AG04449 (cell line): ENCODE data around the gene SEZ6.

ENCODE experiments used
- CTCF ChIA-PET: fragments of 350-600 bp; formaldehyde crosslinking; extraction: SDS; loops from one replicate; lab custom pipeline; 2021; ENCODE audit warnings: antibody characterized with exemption; lab: Yijun Ruan, JAX
- POLR2A ChIA-PET: fragments of 400-600, 350-600 bp; formaldehyde crosslinking; extraction: SDS; loops from one replicate; lab custom pipeline; 2020; ENCODE audit warnings: antibody characterized with exemption, inconsistent platforms; lab: Yijun Ruan, JAX
- DNase-seq: peaks from one replicate; pipeline ENCODE4 v3.0.0-alpha.2; 2010; ENCODE audit warnings: low read depth, low spot score
- H3K4me3 ChIP-seq: 2 replicates; pipeline ENCODE4 v1.5.1; 2011; ENCODE audit warnings: low read depth, mild to moderate bottlenecking, control low read depth, low read length
- TF ChIP-seq, protein P1 (sequence below): IDR thresholded peaks from one replicate; pipeline ENCODE4 v1.5.1; 2011; ENCODE audit warnings: mild to moderate bottlenecking, moderate library complexity, low read length, control low read depth, inconsistent platforms; ENCODE audit not compliant: insufficient read depth; ENCODE audit errors: missing control alignments

Gene SEZ6

DNA sequence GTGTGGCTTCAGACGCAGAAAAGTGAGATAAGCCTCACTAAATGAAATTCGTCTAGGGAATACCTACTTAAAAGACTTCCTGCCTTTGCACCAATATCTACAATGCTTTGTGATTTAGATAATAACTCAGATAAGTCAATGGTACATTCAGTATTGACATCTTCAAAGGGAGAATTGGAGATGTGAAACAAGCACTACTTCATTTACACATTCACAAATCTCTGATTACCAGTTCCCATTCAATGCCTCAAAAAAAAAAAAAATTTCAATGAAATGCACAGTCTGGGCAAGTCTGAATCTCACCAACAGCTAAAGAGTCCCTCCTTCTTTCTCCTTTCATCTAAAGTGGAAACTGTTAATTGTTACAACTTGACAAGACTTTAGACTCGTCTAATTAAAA, 58.2 kb downstream of the SEZ6 start:
- POLR2A ChIA-PET, result interaction anchor here (0.6 kb wide), 1 partner anchor 193 kb away, joined by 3 read pairs; no protein-coding TSS in a partner anchor
- TF ChIP-seq, protein P1, sequence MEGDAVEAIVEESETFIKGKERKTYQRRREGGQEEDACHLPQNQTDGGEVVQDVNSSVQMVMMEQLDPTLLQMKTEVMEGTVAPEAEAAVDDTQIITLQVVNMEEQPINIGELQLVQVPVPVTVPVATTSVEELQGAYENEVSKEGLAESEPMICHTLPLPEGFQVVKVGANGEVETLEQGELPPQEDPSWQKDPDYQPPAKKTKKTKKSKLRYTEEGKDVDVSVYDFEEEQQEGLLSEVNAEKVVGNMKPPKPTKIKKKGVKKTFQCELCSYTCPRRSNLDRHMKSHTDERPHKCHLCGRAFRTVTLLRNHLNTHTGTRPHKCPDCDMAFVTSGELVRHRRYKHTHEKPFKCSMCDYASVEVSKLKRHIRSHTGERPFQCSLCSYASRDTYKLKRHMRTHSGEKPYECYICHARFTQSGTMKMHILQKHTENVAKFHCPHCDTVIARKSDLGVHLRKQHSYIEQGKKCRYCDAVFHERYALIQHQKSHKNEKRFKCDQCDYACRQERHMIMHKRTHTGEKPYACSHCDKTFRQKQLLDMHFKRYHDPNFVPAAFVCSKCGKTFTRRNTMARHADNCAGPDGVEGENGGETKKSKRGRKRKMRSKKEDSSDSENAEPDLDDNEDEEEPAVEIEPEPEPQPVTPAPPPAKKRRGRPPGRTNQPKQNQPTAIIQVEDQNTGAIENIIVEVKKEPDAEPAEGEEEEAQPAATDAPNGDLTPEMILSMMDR, result no peak
- CTCF ChIA-PET, result interaction anchor here (1.0 to 19.7 kb wide), 4 partner anchors 12 to 221 kb away, joined by 3 to 1065 read pairs (median 22); partner anchors contain the start of genes NEK8 and TLCD1
- DNase-seq, result no peak
- H3K4me3 ChIP-seq, result peak overlapping the region; percentile 89

DNA sequence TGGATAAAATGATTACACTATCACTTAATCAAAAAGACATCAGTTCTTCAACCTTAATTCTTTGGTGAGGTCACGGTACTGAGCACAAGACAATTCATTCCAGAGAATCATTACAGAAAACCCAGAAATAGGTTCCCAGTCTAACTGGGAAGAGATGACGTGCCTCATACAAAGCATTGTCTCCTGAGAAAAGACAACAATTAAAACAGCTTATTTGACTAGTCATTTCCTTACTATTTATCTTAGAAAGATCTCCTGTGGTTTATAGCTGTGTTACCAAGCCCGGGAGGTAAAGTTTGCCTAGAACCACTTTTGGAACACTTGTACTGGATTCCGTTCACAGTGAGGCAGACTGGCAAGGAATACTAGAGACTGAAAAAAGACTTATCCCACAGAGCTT, 59.6 kb downstream of the SEZ6 start:
- no peak for DNase-seq
- TF ChIP-seq, protein P1, result no peak
- peak overlapping the region; percentile 18 for H3K4me3 ChIP-seq
- ChIA-PET POLR2A (interaction anchor here (1.1 kb wide), 1 partner anchor 220 kb away, joined by 3 read pairs; the partner anchor contains the start of gene TLCD1), CTCF (interaction anchor here (0.6 to 2.6 kb wide), 8 partner anchors 10 to 219 kb away, joined by 3 to 15 read pairs (median 4); partner anchors contain the start of gene TLCD1)

DNA sequence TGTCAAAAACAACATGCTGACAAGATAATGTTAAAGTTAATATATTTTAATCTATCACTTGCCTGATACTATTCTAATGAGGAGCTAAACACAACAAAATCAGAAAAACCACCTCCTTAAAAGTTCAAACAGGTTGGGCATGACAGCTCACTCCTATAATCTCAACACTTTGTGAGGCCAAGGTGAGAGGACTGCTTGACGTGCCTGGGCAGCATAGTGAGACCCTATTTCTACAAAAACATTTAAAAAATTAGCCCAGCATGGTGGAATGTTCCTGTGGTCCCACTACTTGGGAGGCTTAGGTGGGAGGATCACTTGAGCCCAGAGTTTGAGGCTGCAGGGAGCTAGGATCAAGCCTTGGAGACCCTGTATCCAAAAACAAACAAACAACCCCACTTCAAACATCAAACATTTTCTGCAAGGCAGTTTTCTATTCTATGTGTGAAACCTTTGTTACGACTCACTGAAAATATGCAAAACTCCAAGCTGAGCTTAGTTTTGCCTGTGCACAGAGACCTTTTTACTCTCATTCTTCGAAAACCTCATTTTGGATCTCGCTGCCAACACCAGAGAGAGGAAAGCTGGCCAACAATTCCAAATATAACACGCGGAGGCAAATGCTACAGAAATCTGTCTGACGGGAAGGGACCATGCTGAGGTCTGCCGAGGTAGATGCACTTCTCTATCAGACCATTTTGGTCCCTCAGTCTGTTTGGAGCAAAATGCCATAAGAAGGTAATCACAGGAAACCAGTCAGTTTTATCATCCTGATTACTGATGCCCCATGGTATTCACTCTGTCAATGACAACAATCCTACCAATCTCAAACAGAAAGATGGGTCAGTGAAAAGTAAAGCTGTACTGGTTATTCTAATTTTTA, 60.7 kb downstream of the SEZ6 start:
- H3K4me3 ChIP-seq, result no peak overlapping the region
- DNase-seq, result no peak
- ChIA-PET CTCF (interaction anchor here (0.9 to 2.6 kb wide), 11 partner anchors 10 to 218 kb away, joined by 3 to 15 read pairs (median 5); partner anchors contain the start of gene TLCD1), POLR2A (interaction anchor here (0.6 to 1.2 kb wide), 2 partner anchors 34 to 219 kb away, joined by 3 to 4 read pairs; partner anchors contain the start of gene TLCD1)
- TF ChIP-seq, protein P1, result no peak

DNA sequence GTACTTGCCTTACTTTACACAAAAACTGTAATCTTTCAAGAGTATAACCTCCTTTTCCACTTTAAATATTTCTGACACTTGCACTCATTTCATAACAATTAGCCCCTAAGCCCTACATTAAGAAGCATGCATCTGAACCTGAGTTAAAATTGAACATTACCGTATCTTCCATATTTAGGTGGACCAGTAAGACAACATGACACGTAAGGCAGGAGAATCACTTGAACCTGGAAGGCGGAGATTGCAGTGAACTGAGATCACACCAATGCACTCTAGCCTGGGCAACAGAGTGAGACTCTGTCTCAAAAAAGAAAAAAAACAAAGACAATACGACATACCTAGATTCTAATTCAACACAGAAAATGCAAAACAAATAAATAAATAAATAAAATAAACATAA, 61.5 kb downstream of the SEZ6 start:
- no peak overlapping the region for H3K4me3 ChIP-seq
- no peak for DNase-seq
- TF ChIP-seq, protein P1, result no peak
- CTCF ChIA-PET, result interaction anchor here (0.8 to 2.8 kb wide), 10 partner anchors 14 to 217 kb away, joined by 3 to 15 read pairs (median 4); partner anchors contain the start of gene TLCD1
- POLR2A ChIA-PET, result interaction anchor here (1.2 kb wide), 1 partner anchor 218 kb away, joined by 3 read pairs; the partner anchor contains the start of gene TLCD1

DNA sequence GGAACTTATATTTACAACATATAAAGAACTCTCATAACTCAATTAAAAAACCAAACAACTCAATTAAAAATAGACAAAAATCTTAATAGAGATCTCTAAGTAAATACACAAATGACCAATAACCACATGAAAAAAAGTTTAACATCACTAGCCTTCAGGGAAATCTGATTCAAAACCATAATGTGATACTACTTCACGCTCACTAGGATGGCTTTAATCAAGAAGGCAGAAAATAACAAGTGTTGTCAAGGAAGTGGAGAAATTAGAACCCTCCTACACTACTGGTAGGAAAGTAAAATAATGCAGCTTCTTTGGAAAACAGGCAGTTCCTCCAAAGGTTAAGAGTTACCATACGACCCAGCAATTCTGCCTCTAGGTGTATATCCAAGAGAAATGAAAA, 62.9 kb downstream of the SEZ6 start:
- POLR2A ChIA-PET, result no interaction called here
- CTCF ChIA-PET, result interaction anchor here (1.2 to 2.8 kb wide), 6 partner anchors 10 to 179 kb away, joined by 4 to 15 read pairs (median 4); no protein-coding TSS in a partner anchor
- no peak overlapping the region for H3K4me3 ChIP-seq
- TF ChIP-seq, protein P1, result no peak
- no peak for DNase-seq

DNA sequence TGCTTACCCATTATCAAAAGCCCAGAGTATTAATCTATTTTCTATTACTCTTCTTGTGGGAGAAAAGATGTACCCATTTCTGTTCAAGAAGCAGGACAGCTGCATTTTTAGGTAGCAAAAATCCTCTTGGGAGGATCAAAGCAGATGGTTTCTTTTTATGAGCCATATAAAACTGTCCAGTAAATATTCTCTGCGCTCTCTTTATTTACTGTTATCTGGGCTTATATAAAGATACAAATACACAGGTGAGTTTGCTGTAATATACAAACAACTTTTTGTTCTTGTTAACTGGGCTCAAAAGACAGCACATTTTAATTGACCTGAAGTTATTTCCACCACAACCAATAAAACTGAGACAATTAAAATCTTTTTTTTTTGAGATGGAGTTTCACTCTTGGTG, 64.6 kb downstream of the SEZ6 start:
- H3K4me3 ChIP-seq, result no peak overlapping the region
- ChIA-PET CTCF (interaction anchor here (0.8 to 2.8 kb wide), 7 partner anchors 11 to 214 kb away, joined by 3 to 15 read pairs (median 3); no protein-coding TSS in a partner anchor), POLR2A (interaction anchor here (0.7 kb wide), 1 partner anchor 9 kb away, joined by 3 read pairs; no protein-coding TSS in a partner anchor)
- DNase-seq, result no peak
- TF ChIP-seq, protein P1, result no peak
